ENCODE results near the gene EXTL1.
"Not testable (repeated sequence)": the region's sequence is repeated elsewhere in the genome, so short reads cannot be mapped to it uniquely, and the experiment has no call there.

Gene EXTL1, protein sequence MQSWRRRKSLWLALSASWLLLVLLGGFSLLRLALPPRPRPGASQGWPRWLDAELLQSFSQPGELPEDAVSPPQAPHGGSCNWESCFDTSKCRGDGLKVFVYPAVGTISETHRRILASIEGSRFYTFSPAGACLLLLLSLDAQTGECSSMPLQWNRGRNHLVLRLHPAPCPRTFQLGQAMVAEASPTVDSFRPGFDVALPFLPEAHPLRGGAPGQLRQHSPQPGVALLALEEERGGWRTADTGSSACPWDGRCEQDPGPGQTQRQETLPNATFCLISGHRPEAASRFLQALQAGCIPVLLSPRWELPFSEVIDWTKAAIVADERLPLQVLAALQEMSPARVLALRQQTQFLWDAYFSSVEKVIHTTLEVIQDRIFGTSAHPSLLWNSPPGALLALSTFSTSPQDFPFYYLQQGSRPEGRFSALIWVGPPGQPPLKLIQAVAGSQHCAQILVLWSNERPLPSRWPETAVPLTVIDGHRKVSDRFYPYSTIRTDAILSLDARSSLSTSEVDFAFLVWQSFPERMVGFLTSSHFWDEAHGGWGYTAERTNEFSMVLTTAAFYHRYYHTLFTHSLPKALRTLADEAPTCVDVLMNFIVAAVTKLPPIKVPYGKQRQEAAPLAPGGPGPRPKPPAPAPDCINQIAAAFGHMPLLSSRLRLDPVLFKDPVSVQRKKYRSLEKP

DNA sequence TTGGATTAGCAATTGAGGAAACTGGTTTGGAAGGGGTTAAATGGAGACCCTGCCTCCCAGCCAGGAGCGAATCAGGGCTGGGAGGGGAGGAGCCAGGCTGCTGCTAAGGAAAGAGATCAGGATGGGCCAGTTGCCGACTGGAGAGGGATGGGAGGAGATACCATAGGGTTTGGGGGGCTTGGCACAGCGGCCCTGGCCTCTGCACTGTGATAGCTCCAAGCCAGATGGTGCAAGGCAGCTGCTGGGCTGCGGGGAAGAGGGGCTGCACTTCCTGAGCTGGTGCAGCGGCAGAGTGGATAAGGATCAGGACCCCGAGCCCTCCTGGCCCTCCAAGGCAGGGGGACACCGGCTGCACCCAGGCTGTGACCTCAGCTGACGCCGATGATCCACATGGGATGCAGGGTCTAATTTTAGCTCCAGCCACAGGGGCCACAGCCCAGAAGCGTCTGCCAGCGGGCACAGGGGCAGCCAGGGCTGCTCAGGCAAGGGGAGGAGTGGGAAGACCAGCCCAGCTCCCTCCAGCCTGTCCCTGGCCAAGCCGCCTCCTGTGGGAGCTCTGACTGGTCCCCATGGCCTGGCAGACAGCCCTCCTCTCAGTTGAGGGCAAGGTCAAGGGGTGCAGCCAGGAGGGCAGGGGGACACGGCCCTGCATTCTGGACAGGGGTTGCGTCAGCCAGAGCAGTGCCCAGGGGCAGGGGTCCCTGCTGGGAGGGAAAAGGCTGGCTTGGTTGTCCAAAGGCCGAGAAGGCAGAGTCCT lies at the start of gene EXTL1:
EXTL1 (plus strand) TSS at position 129 of the 757 bp plus-strand sequence. CDS start 872 bp downstream, outside the sequence.
- no peak for DNase-seq

DNA sequence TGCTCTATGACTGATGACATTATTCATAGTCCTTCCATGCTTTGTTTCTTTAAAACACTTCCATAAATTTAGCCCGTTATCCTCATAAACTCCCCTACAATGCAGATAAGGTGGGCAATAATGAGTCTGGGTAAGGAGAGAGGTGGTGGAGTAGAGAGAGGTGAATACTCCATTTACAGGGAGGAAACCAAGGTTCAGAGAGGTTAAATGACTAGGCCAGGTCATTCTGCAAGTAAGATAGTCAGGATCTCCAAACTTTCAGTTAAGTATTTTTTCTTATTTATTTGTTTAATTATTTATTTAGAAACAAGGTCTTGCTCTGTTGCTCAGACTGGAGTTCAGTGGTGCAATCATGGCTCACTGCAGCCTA lies 49.8 kb upstream of the EXTL1 start:
- DNase-seq: no peak

DNA sequence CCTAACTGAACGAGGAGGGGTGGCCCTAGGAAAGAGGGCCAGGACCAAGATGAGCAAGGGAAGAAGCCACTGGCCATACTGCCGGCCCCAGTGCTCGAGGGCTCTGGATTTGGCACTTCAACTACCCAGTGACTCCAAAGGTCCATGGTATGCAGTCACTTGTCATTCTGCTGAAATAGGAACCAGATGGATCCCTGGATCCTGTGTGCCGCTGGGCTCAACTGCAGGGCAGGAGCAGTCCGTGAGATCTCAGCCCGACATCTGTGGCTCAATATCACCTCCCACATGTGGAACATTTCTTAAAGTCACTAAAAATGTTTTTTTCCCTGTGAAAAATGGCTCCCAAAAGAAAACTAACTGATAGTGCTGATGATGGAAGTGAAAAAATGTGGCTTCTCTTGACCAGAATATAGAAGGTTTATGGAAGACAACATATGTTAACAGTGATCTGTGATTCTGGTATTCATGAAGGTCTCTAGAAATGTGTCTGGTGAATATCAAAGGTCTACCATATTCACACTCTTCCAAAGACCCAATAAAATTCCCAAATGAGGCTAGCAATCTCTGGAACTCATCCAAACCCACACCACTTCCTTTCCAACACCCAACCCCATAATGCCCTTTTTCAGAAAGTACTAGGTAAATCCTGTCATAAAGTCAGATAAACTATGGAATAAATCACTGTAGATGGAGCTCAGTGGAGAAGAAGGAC lies 47.8 kb upstream of the EXTL1 start:
- DNase-seq: no peak

DNA sequence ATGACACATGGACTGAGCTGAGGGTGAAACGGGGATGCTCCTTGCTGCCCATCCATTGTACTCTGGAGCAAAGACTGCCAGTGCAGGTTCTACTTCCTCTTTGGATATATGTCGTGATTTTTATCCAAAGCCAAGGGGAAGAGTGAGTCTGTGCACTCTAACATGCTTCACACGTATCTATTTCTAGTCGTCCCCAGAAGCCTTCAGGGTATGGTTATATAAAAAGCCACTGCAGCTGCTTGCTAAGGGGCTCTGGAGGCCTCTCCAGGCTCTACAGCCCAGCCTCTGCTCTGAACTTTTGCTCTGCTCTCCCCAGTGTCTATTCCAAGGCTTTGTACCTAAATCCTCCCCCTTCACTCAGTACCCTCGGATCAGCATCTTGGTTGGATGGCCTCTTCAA lies 43.8 kb upstream of the EXTL1 start:
- no peak for DNase-seq

DNA sequence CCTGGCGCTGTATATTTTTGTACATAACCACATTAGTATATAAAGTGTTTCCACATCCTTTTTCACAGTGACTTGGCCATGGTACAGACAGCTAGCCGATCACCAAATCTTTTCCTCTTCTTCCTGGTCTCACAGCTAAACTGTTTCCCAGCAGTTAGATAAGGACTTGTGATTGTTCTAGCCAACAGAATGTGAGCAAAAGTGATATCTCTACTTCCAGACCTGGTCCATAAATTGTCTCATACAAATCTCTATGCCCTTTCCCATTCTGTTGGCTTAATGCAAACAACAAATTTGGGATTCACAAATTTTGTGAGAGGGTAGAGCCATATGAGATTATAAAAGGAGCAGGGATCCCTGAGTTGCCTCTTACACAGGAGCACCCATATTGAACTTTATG lies 43.2 kb upstream of the EXTL1 start:
- DNase-seq: no peak

DNA sequence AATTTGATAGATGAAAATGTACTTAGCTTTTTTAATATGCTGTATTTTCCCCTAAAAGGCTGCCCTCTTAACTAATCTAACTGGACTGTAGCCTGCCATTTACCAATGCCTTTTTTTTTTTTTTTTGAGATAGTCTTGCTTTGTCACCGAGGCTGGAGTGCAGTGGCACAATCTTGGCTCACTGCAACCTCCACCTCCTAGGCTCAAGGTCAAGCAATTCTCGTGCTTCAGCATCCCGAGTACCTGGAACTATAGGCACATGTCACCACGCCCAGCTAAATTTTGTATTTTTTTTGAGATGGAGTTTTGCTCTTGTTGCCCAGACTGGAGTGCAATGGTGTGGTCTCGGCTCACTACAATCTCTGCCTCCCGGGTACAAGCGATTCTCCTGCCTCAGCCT lies 42.4 kb upstream of the EXTL1 start:
- no peak for DNase-seq

DNA sequence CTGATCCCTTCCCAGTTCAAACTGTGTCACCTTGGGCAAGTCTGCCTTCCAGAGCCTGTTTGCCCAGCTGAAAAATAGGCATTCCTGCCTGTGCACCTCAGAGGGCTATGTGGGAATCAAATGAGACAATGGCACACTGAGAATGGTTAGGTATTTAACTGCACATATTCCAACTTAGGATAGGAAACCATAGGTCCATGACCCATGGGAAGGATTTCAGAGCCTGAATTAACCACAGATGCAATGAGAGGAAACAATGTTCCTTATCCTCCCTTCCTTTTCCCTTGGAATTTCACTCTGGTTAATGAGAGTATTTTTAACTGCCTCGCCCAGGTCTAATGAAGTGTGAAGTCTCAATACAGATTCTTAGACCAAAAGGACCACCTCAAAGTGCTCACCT lies 36.4 kb upstream of the EXTL1 start:
- DNase-seq: no peak

DNA sequence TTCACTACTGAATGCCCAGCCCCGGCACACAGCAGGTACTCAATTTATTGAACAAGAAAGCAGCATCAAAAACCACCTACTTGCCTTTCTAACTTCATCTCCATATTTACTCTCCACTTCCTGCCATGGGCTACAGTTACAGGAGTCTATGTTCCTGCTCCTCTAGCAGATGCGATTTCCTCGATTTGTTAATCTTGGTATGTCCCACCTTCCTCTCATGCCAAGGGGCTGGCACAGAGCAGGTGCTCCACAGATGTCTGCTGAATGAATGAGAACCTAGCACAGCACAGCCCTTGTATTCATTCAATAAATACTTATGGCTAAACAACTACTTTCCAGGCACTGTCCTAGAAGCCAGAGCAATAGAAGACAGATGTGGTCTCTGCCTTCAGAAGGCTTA lies 35.9 kb upstream of the EXTL1 start:
- DNase-seq: no peak

DNA sequence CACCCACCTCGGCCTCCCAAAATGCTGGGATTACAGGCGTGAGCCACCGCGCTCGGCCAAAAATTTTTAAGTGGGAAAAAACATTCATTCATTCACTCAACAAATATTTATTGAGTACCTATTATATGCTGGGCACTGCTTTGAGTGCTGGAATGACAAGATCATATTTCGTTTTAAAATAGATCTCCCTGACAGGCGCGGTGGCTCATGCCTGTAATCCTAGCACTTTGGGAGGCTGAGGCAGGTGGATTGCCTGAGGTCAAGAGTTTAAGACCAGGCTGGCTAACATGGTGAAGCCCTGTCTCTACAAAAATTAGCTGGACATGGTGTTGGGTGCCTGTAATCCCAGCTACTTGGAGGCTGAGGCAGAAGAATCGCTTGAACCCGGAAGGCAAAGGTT lies 34.8 kb upstream of the EXTL1 start:
- DNase-seq: not testable (repeated sequence)

DNA sequence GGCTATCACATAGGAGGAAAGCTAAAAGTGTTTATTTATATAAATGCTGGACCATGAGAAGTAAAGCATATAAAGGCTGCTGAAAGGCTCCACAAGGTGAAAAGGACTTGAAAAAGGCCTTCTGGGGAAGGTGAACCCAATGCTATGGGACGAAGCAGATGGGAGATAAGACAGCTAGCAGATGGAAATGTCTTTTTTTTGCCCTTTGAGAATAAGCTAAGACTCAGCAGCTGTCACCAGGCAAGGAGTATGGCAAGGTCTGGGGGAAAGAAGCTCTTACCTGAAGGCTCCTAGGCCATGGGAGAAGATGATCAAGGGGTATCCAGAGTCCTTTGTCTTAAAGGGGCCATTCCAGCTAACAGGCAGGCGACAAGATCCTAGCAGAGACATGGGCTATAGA lies 33.6 kb upstream of the EXTL1 start:
- no peak for DNase-seq

DNA sequence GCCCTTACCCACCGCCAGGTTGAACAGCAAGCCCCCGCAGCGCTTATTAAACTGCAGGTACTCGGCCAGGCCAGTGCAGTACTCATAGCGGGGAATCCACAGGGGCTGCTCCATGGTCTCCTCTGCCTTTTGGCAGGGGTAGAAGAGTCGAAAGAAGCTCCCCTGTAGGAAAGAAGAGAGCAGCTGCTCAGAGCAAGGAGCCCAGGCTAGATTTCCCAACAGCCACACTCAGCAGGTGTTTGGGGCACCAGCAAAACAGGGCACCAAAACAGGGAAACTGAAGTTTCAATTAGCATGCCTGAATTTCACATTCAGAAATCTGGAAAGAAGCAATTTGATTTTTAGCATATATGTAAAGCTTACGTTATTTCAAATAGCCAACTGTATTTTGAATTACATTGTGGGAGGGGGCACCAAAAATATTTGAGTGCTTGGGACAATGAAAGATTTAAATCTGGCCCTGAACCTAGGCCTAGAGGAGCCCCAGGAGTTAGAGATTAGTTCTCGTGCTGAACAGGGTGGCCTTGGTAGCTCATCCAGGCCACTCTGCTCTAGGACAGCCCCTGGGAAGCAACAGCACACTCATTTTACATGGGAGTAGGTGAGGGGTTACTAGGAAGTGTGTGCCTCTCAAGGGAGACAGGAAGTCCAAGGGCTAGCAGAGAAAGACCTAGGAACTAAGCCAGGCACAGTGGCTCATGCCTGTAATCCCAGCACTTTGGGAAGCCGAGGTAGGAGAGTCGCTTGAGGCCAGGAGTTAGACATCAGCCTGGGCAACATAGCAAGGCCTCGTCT lies 31.9 kb upstream of the EXTL1 start:
- no peak for DNase-seq

DNA sequence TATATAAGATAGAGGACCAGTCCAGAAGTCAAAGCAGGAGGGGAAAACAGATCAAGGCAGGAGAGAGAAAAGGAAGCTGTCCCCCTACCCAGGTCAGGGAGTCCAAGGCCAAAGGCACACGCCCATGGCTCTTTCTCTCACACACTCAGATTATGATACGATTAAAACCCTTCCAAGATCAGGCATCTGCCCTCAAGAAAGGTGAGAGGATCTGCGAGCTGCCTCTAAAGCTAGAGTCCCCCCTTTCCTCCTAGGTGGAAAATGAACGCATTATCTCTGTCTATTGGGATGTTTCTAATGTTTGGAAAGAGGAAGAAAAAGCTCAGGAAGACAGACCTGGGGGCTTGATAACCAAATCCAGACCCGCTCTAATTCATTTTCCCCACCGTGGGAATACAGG lies 31.3 kb upstream of the EXTL1 start:
- no peak for DNase-seq

DNA sequence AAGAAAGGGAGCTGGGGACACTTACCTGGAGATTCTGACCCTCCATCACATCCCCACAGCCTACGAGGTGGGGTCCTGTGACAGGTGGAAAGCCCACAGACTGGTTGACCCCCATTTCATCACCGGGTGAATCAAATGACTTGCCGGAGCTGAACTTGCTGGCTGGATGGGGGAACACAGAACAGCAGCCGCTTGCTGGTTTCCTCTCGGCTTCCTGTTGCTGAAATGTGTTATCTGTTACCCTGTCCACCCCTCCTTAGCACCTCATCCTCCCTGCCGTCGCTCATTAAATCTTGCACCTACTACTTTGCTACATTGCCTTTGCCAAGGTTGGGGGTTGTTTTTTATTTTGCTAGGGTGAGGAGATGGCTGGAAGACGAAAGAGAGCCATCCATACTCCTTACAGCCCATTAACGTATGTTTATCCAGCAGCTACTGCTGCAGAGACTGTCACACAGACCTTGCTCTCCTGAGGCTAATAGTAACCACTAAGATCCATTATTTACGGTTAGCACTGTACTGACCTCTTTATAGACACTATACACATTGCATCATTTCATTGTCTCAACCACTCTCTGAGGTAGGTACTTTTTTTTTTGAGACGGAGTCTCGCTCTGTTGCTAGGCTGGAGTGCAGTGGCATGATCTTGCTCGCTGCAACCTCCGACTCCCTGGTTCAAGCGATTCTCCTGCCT lies 30.7 kb upstream of the EXTL1 start:
- DNase-seq: peak; percentile 34

DNA sequence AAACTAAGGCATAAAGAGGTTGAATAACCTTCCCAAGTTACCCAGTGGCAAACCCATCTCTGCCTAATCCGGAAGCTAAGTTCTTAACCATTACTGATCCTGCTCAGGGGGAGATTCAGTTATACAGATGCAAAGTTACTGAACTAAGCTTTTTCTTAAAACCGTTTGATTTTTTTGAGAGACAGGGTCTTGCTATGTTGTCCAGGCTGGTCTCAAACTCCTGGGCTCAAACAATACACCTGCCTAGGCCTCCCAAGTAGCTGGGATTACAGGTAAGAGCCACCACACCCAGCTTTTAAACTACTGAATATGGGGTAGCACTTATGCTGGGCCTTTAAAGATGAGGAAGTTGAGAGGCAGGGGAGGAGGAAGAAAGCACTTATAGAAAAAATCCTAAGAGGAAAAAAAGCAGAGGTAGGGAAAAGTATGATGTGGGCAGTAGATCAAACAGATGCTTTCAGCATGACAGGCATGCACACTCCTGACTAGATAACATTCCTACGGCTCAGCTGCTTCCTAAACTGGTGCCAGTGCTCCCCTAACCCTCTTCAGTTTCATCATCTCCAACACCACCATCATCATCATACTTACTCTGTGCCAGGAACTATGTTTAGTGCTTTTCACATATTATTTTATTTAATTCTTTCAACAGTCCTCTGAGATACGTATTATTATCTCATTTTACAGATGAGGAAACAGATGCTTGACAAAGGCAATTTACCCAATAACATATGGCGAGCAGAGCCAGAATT lies 29.5 kb upstream of the EXTL1 start:
- DNase-seq: no peak

DNA sequence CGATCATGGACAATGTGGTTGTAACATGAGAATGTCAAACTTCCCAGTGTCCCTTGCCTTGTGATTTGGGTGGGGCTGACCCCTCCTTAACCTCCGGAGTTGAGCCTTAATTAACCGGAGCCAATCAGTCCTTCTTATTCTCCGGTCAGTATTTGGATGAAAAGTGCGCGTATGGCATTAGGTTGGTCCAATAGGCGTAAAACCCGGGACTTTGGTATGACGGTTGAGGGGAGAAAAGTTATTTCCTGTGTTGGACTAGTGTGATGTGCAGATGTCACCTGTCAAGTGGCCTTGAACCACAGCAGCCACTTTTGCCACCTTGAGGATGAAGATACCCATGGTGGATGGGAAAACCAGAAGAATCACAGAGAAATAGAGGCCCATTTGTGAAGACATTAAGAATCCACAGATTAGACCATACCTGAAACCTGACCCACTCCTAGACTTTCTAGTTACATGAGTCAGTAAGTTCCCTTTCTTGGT lies 28.8 kb upstream of the EXTL1 start:
- DNase-seq: no peak

DNA sequence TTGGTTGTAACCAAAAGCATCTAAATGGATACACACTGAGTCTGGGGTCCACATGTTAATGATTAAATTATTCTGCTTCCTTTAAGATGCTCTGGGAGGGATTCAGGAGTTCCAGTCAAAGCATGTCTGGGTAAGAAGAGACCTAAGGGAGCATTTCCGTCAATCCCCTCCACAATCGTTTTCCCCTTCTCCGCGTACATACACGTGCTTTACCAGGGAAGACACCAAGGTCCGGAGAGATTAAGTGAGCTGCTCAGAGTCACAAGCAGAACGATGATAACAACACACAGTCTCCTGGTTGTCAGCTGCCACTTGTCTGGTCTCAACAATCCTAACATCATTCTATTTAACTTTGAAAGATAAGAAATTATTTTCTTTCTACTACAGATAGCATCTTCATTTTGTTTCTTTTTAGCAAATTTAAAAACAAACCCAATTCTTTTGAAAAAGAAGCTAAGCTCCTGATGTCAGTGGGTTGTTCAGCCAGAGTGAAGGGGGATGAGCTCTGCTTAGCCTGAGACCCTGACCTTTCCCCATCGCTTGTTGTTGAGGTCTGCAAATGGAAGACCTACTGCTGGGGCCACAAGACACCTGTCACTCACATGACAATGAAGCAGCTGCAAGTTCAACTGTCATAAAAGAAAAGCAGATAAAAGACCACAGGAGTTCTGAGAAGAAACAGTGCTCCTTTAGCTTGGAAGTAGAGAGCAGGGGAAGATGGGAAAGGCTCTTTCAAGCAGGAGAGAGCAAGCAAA lies 28.2 kb upstream of the EXTL1 start:
- no peak for DNase-seq

DNA sequence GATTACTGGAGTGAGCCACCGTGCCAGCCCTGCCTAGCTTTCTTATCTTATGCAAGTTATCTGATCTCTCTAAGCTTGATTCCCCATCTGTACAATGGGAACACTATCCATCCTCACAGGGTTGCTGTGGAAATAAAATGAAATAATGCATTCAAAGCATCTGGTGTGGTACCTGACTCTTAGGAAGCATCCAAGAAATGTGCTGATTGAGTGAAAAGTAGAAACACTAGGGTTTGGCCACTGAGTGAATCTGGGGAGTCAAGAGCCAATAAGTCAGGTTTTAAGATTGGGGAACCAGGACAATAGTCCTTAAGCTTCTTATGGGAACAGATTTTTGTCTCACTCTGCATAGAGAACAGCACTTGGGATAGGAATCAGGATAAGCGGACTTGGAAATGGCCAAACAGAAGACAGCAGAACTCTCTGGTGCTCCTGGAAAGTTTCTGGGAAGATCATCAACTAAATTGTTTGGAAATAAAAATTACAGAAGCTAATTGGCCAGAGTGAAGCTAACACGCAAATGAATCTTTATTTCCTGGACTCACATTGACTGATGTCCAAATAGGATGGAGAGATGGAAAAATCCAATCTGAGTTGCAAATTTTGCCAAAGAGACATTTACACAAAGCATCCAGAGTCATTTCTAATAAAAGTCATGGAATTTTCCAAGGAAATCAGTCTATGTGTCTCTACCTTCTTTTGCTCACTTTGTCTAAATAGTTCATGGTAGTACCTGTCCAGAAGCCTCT lies 27.0 kb upstream of the EXTL1 start:
- no peak for DNase-seq

DNA sequence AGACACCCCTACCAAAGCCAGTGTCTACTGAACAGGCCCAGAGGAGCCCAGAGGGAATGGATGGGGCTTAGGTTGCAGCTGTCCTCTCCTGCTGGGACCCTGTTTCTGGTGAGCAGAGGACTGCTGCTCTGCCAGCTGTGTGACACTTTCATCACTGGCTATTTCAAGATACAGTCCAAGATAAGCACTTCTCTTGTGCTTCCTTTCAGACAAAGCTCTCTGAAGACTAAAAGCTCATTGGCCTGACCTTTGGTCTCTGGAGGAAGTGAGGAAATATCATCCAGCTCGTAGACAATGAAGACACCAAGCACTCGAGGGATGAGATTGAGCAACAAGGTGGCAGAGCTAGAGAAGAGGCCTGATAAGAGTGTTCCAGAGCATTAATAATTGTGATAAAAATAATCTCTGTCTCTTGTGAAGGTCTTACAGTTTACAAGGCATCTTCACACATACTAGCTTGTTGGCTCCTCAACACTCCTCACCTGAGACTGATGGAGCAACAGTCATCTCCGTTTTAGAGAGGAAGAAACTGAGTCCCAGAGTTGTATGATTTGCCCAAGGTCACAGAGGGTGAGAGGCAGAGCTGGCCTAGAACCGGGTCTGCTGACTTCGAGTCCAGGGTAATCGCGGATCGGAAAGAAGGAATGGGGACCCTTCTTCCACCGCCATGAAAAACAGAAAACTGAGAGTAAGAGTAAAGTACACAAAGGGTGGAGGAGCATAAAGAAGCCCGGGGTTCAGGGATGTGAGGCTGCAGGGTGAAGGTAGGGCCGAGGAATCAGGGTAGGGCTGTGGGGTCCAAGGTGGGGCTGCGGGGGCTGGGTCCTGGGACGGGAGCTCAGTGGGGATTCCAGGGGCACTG lies 24.4 kb upstream of the EXTL1 start:
- DNase-seq: no peak
